GM12892 (cell line): ENCODE data around the gene DNAAF6.
"Not testable (repeated sequence)": the region's sequence is repeated elsewhere in the genome, so short reads cannot be mapped to it uniquely, and the experiment has no call there.

Source experiments
- POLR2A ChIP-seq: IDR thresholded peaks from 2 replicates; pipeline ENCODE4 v1.6.1; 2011; ENCODE audit warnings: low read depth, low read length, control low read depth
- POLR2AphosphoS5 ChIP-seq: IDR thresholded peaks from 2 replicates; pipeline ENCODE4 v1.6.1; 2011; ENCODE audit warnings: low read depth, low read length, control low read depth
- TAF1 ChIP-seq: IDR thresholded peaks from 2 replicates; pipeline ENCODE4 v1.6.1; 2011; ENCODE audit warnings: low read depth, mild to moderate bottlenecking, control low read depth, low read length, borderline replicate concordance

DNA sequence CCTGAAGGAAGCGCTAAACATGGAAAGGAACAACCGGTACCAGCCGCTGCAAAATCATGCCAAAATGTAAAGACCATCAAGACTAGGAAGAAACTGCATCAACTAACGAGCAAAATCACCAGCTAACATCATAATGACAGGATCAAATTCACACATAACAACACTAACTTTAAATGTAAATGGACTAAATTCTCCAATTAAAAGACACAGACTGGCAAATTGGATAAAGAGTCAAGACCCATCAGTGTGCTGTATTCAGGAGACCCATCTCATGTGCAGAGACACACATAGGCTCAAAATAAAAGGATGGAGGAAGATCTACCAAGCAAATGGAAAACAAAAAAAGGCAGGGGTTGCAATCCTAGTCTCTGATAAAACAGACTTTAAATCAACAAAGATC is 48.8 kb upstream of the DNAAF6 start:
- not testable (repeated sequence) for TF ChIP-seq POLR2A, POLR2AphosphoS5, TAF1
